H9 (cell line): Measurements from ENCODE around the gene ACBD3. TPM values are rescaled to one million over a fixed set of nuclear protein-coding genes. Genes with fewer than 3 reads are reported as not detected.

Source experiments
- DNase-seq: peaks from one replicate; pipeline ENCODE4 v3.0.0-alpha.2; 2017
- H2AFZ ChIP-seq: one replicate; pipeline ENCODE4 v1.6.1; 2013; ENCODE audit warnings: mild to moderate bottlenecking, low read length, control low read depth, moderate library complexity
- H2AK5ac ChIP-seq: 2 replicates; pipeline ENCODE4 v1.6.1; 2013; ENCODE audit warnings: low read length, control low read depth, mixed read lengths; ENCODE audit not compliant: insufficient read length
- H2BK120ac ChIP-seq: one replicate; pipeline ENCODE4 v1.6.1; 2013; ENCODE audit warnings: low read depth, mild to moderate bottlenecking, low read length, control low read depth, inconsistent platforms; ENCODE audit not compliant: poor library complexity, severe bottlenecking
- H2BK12ac ChIP-seq: 2 replicates; pipeline ENCODE4 v1.6.1; 2013; ENCODE audit warnings: low read length, control low read depth, mixed read lengths, low read depth; ENCODE audit not compliant: insufficient read length
- H2BK15ac ChIP-seq: 2 replicates; pipeline ENCODE4 v1.6.1; 2013; ENCODE audit warnings: low read depth, low read length, control low read depth
- H2BK20ac ChIP-seq: one replicate; pipeline ENCODE4 v1.6.1; 2013; ENCODE audit warnings: low read depth, mild to moderate bottlenecking, low read length, control low read depth, inconsistent platforms; ENCODE audit not compliant: poor library complexity, severe bottlenecking
- H2BK5ac ChIP-seq: 2 replicates; pipeline ENCODE4 v1.6.1; 2013; ENCODE audit warnings: low read length, control low read depth, mixed read lengths; ENCODE audit not compliant: insufficient read length
- H3K14ac ChIP-seq: 2 replicates; pipeline ENCODE4 v1.6.1; 2013; ENCODE audit warnings: low read length, control low read depth; ENCODE audit not compliant: insufficient read depth
- H3K18ac ChIP-seq: 2 replicates; pipeline ENCODE4 v1.6.1; 2013; ENCODE audit warnings: low read depth, mild to moderate bottlenecking, mixed read lengths, low read length, control low read depth; ENCODE audit not compliant: insufficient read length
- H3K23ac ChIP-seq: 2 replicates; pipeline ENCODE4 v1.6.1; 2013; ENCODE audit warnings: low read length, control low read depth, mixed read lengths, low read depth; ENCODE audit not compliant: insufficient read length
- H3K23me2 ChIP-seq: 2 replicates; pipeline ENCODE4 v1.6.1; 2013; ENCODE audit warnings: low read depth, mild to moderate bottlenecking, mixed read lengths, low read length, control low read depth; ENCODE audit not compliant: insufficient read length, poor library complexity, severe bottlenecking
- H3K27ac ChIP-seq: 2 replicates; pipeline ENCODE4 v1.5.1; 2013; ENCODE audit warnings: low read length, control low read depth, mixed read lengths, low read depth; ENCODE audit not compliant: insufficient read length
- H3K27me3 ChIP-seq: 2 replicates; pipeline ENCODE4 v1.6.1; 2013; ENCODE audit warnings: low read length, control low read depth, inconsistent platforms; ENCODE audit not compliant: insufficient read depth
- H3K4ac ChIP-seq: 2 replicates; pipeline ENCODE4 v1.6.1; 2013; ENCODE audit warnings: low read depth, mild to moderate bottlenecking, control low read depth, inconsistent platforms, low read length, moderate library complexity
- H3K4me1 ChIP-seq: 2 replicates; pipeline ENCODE4 v1.6.1; 2013; ENCODE audit warnings: low read length, control low read depth, inconsistent platforms; ENCODE audit not compliant: insufficient read depth
- H3K4me2 ChIP-seq: 2 replicates; pipeline ENCODE4 v1.6.1; 2013; ENCODE audit warnings: low read length, control low read depth, mixed read lengths; ENCODE audit not compliant: insufficient read length, insufficient read depth
- H3K56ac ChIP-seq: 2 replicates; pipeline ENCODE4 v1.6.1; 2013; ENCODE audit warnings: low read depth, mild to moderate bottlenecking, mixed read lengths, low read length, control low read depth; ENCODE audit not compliant: insufficient read length
- H3K79me1 ChIP-seq: 2 replicates; pipeline ENCODE4 v1.6.1; 2013; ENCODE audit warnings: low read depth, mild to moderate bottlenecking, moderate library complexity, low read length, control low read depth, inconsistent platforms; ENCODE audit not compliant: insufficient read depth, poor library complexity, severe bottlenecking
- H3K79me2 ChIP-seq: 2 replicates; pipeline ENCODE4 v1.6.1; 2013; ENCODE audit warnings: low read length, control low read depth, inconsistent platforms; ENCODE audit not compliant: insufficient read depth
- H3K9ac ChIP-seq: 2 replicates; pipeline ENCODE4 v1.6.1; 2013; ENCODE audit warnings: low read length, control low read depth, mixed read lengths; ENCODE audit not compliant: insufficient read length; ENCODE audit errors: extremely low read depth
- H3K9me3 ChIP-seq: one replicate; pipeline ENCODE4 v1.6.1; 2013; ENCODE audit warnings: low read depth, low read length, inconsistent platforms; ENCODE audit not compliant: control insufficient read depth
- H3T11ph ChIP-seq: one replicate; pipeline ENCODE4 v1.6.1; 2013; ENCODE audit warnings: mild to moderate bottlenecking, low read length, control low read depth, inconsistent platforms
- H4K20me1 ChIP-seq: one replicate; pipeline ENCODE4 v1.6.1; 2013; ENCODE audit not compliant: control insufficient read depth, insufficient read length, insufficient read depth
- H4K5ac ChIP-seq: 2 replicates; pipeline ENCODE4 v1.6.1; 2013; ENCODE audit warnings: low read depth, mild to moderate bottlenecking, mixed read lengths, low read length, control low read depth; ENCODE audit not compliant: insufficient read length
- H4K8ac ChIP-seq: replicated peaks from 2 replicates; pipeline ENCODE4 v1.6.1; 2013; ENCODE audit warnings: low read length, control low read depth, mixed read lengths, low read depth; ENCODE audit not compliant: insufficient read length
- H4K91ac ChIP-seq: 2 replicates; pipeline ENCODE4 v1.6.1; 2013; ENCODE audit warnings: low read depth, mild to moderate bottlenecking, moderate library complexity, mixed read lengths, low read length, control low read depth; ENCODE audit not compliant: insufficient read length
- H3K27ac Mint-ChIP-seq, 3 experiments: 2 replicates in 2 of 3; 3 replicates in 1 of 3; pipeline ENCODE4 v1.8.0; 2020 to 2021; ENCODE audit warnings: mixed read lengths in 3 of 3, mild to moderate bottlenecking in 1 of 3, moderate library complexity in 1 of 3
- H3K27me3 Mint-ChIP-seq: 2 replicates; pipeline ENCODE4 v1.8.0; 2021; ENCODE audit warnings: low read depth, mild to moderate bottlenecking, moderate library complexity, mixed read lengths
- H3K36me3 Mint-ChIP-seq, 3 experiments: 2 replicates in 2 of 3; 3 replicates in 1 of 3; pipeline ENCODE4 v1.8.0; 2020 to 2021; ENCODE audit warnings: low read depth in 3 of 3, mixed read lengths in 3 of 3; ENCODE audit not compliant: insufficient read depth in 1 of 3
- H3K4me1 Mint-ChIP-seq, 2 experiments: 2 replicates each; pipeline ENCODE4 v1.8.0; 2020; ENCODE audit warnings: mixed read lengths in 2 of 2
- H3K4me3 Mint-ChIP-seq, 2 experiments: 2 replicates in 1 of 2; 3 replicates in 1 of 2; pipeline ENCODE4 v1.8.0; 2020 to 2021; ENCODE audit warnings: mild to moderate bottlenecking in 2 of 2, mixed read lengths in 2 of 2, moderate library complexity in 1 of 2
- H3K9me3 Mint-ChIP-seq, 2 experiments: 2 replicates in 1 of 2; 3 replicates in 1 of 2; pipeline ENCODE4 v1.8.0; 2020; ENCODE audit warnings: mild to moderate bottlenecking in 2 of 2, mixed read lengths in 2 of 2, moderate library complexity in 1 of 2
- CTCF ChIP-seq: fragments of 200-600 bp; sonication (generic); conservative IDR thresholded peaks from 3 replicates; pipeline ENCODE4 v1.8.0; 2021; ENCODE audit warnings: antibody characterized with exemption, mild to moderate bottlenecking
- WGBS: extraction: QIAGEN DNeasy Blood & Tissue Kit; methylation state at CpG from one replicate; pipeline ENCODE4 v1.1.7; 2013; ENCODE audit warnings: missing lambda C conversion rate, low lambda C conversion rate, mixed read lengths; ENCODE audit not compliant: insufficient read length; ENCODE audit errors: extremely low coverage; 5-methylcytosine and 5-hydroxymethylcytosine counted together
- total RNA-seq: library from RNA; stranded (reverse); gene quantifications from 2 replicates; pipeline ENCODE4 v1.2.1, GENCODE V29; 2021

Gene ACBD3
- total RNA-seq, 1 experiment from 2014 or later = 30.8 TPM

GRCh38 chr1:226181996-226182714, 4.4 kb downstream of the ACBD3 start:
- no peak overlapping the region for H3K56ac ChIP-seq
- peak overlapping the region in 1 of 2 experiments; percentile 41; a peak in 2 of 5 replicates for H3K4me3 Mint-ChIP-seq
- H3K9me3 ChIP-seq = no peaks in the 10 kb centered on the region
- H3K4me1 ChIP-seq = no peaks in the 10 kb centered on the region; the same call in 1 of the 2 replicates
- DNase-seq = peak; percentile 32
- no peaks in the 10 kb centered on the region for H3K9me3 Mint-ChIP-seq
- H2BK120ac ChIP-seq = no peak overlapping the region
- H4K20me1 ChIP-seq = no peaks in the 10 kb centered on the region
- no peaks in the 10 kb centered on the region for H3K27me3 Mint-ChIP-seq
- H3K23ac ChIP-seq = no peak overlapping the region
- H3K36me3 Mint-ChIP-seq = peaks cover 8 to 34% (median 29%) of the 10 kb centered on the region in 3 experiments; a peak in 6 of 7 replicates
- no peak overlapping the region for H4K8ac ChIP-seq
- no peak overlapping the region for H4K5ac ChIP-seq
- H3K4ac ChIP-seq = no peak overlapping the region
- no peak overlapping the region for H2BK5ac ChIP-seq
- no peak overlapping the region for H3K14ac ChIP-seq
- no peak overlapping the region for H2BK20ac ChIP-seq
- TF ChIP-seq CTCF = peak; percentile 50
- H2AK5ac ChIP-seq = no peak overlapping the region
- peaks cover 22 to 23% of the 10 kb centered on the region in 2 experiments for H3K4me1 Mint-ChIP-seq
- no peak overlapping the region for H3K9ac ChIP-seq
- no peak overlapping the region for H3K27ac ChIP-seq
- WGBS = no CpG with 5 or more reads among the region's 14 CpGs
- no peaks in the 10 kb centered on the region for H3K27me3 ChIP-seq
- H3K23me2 ChIP-seq = peaks cover 6% of the 10 kb centered on the region
- peak overlapping the region; percentile 52 to 83 (median 72); a peak in 5 of 7 replicates for H3K27ac Mint-ChIP-seq
- no peak overlapping the region for H3K4me2 ChIP-seq
- H3T11ph ChIP-seq = no peak overlapping the region
- H3K79me1 ChIP-seq = peaks cover 8% of the 10 kb centered on the region
- no peak overlapping the region for H3K18ac ChIP-seq
- H2BK12ac ChIP-seq = no peak overlapping the region
- H4K91ac ChIP-seq = no peak overlapping the region
- H2AFZ ChIP-seq = no peak overlapping the region
- H2BK15ac ChIP-seq = no peak overlapping the region
- peaks cover 11% of the 10 kb centered on the region; the same call in 1 of the 2 replicates for H3K79me2 ChIP-seq
